ENCODE data around the gene EN1.

EN1 gene

GRCh38 chr2:118845005-118845521, 2.4 kb downstream of the EN1 start:
- DNase-seq (ENCODE audit: low spot score) = no peak
- TF ChIP-seq CTCF (IDR thresholded peaks at IDR 0.05; ENCODE audit: borderline replicate concordance, control extremely low read depth, extremely low read depth, insufficient read depth, missing control alignments) = no peak
- in situ Hi-C loops (cut with MboI; ENCODE audit: low sequenced_read_pairs, unreplicated experiment) = no loop called here

DNA sequence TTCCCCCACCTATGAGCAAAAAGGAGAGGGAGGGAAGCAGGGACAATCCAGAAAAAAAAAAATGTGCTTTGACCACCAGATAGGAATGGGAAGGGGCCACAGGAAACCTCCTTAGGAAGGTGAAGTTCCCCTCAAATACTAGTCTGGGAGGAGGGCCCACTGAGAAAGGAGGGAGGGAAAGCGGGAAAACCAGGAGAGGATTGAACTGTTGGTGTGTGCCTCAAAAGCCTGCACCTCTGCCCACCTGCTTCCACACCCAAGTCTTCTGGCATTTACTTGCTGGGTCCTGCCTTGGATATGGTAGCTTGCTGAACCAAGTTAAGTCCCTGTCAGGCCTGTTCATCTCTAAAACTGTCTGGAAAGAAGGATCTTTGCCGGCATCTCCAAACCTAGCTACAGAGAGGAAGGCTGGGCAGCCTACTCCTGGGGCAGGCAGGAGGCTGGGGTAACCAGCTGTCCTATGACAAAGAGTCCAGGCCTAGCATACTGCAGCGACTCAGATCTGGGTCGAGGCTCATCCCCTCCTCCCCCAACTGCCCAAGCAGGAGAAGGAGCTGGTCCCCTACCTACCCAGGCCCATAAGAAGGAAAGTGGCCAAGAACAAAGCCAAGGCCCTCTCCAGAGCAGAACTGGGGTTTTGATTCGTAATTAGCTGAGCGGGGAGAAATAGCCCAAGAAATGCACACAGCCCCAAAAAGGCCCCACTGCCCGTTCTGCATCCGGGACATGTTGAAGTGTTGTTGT, 3.0 kb downstream of the EN1 start:
- no peak for TF ChIP-seq CTCF (IDR thresholded peaks at IDR 0.05; ENCODE audit: borderline replicate concordance, control extremely low read depth, extremely low read depth, insufficient read depth, missing control alignments)
- DNase-seq (ENCODE audit: low spot score) = no peak
- in situ Hi-C loops (cut with MboI; ENCODE audit: low sequenced_read_pairs, unreplicated experiment) = no loop called here

DNA sequence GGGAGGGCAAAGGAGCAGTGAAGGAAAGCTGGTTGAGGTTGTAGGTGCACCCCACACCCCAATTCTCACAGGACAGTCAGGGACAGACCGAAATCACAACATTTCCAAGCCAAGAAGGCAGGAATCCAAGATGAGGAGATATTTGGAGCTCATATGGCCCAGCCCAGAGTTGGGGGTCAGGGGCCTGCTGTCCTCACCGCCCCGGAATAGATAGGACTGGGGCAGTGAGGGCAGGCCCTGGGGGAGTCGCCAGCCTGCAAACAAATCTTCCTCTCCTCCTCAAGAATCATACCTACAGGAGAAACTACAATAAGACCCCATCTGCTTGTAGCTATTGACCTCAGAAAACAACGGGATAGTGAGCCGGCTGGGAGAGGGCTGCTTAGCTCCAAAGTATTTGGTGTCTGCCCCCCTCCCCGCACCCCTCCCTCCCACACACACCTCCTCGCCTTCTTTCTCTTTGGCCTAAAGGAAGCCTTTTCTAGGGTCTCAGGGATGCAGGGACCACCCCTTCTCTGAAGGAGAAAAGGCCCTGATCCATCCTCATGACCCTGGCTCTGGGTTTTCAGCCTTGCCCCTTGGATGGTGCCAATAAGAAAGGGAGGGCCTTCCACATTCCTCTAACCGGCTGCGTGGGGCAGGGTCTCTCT, 3.8 kb downstream of the EN1 start:
- in situ Hi-C loops (cut with MboI; ENCODE audit: low sequenced_read_pairs, unreplicated experiment) = no loop called here
- peak; percentile 21 for DNase-seq (ENCODE audit: low spot score)
- no peak for TF ChIP-seq CTCF (IDR thresholded peaks at IDR 0.05; ENCODE audit: borderline replicate concordance, control extremely low read depth, extremely low read depth, insufficient read depth, missing control alignments)

DNA sequence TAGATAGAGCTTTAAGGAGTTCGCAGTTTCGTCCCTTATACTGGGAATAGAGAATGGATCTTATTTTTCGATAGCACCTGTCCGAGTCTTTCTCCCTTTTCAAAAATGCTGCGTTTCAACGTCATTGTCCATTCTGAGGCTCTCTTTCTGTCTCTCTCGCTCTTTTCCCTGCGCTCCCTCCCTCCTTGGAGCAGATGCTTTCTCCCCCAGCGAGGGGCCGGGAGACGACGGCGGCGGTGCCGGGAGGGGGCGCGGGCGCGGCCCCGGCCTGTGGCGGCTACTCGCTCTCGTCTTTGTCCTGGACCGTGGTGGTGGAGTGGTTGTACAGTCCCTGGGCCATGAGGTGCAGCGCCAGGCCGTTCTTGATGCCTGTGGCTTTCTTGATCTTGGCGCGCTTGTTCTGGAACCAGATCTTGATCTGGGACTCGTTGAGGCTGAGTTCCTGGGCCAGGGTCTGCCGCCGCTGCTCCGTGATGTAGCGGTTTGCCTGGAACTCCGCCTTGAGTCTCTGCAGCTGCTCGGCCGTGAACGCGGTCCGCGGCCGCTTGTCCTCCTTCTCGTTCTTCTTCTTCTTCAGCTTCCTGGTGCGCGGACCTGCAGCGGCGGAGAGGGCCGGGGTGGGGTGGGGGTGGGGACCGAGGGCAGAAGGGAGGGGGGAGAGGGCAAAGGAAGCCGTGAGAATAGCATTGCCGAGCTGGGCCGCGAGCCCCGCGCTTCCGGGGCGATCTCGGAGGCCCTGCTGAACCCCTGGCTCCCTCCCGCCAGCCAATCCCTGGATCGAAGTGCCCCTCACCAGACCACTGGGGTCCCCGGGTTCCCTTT, 4.6 kb downstream of the EN1 start:
- DNase-seq (ENCODE audit: low spot score) = peak; percentile 35
- no peak for TF ChIP-seq CTCF (IDR thresholded peaks at IDR 0.05; ENCODE audit: borderline replicate concordance, control extremely low read depth, extremely low read depth, insufficient read depth, missing control alignments)
- in situ Hi-C loops (cut with MboI; ENCODE audit: low sequenced_read_pairs, unreplicated experiment) = no loop called here

DNA sequence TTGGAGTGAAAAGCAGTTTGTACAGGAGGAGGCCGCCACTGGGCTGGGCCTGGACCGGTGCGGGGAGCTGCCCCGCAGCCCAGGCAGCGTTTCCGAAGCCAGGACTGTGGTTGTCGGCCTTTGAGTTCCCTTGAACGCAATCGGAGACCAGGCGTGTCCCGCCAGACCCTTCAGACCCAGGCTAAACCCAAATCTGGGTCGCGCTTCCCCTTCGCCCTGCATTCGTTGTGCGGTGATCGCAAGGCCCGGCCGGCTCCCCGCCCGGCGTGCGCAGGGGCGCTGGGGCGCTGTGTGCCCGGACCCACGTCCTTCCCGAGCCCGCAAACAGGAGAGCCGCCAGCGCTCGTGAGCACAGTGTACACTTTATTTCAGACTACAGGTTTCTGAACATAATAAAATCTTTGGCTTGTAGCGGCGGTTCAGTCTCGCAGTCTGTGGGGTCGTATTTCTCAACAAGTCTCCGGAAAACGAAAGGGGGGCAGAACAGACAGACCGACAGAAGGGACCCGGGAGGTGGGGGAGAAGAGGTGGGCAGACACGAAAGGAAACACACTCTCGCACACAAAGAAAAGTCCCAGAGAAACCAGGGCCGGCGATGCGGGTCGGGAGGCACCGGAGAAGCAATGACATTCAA, 5.5 kb downstream of the EN1 start:
- no peak for TF ChIP-seq CTCF (IDR thresholded peaks at IDR 0.05; ENCODE audit: borderline replicate concordance, control extremely low read depth, extremely low read depth, insufficient read depth, missing control alignments)
- in situ Hi-C loops (cut with MboI; ENCODE audit: low sequenced_read_pairs, unreplicated experiment) = no loop called here
- DNase-seq (ENCODE audit: low spot score) = no peak

GRCh38 chr2:118841450-118841827, 6.0 kb downstream of the EN1 start:
- DNase-seq (ENCODE audit: low spot score) = no peak
- TF ChIP-seq CTCF (IDR thresholded peaks at IDR 0.05; ENCODE audit: borderline replicate concordance, control extremely low read depth, extremely low read depth, insufficient read depth, missing control alignments) = no peak
- in situ Hi-C loops (cut with MboI; ENCODE audit: low sequenced_read_pairs, unreplicated experiment) = no loop called here
